Measurements from ENCODE around the gene IGFBP3.

Gene IGFBP3

GRCh38 chr7:45872116-45873034 lies 48.7 kb downstream of the IGFBP3 start:
- no peak for DNase-seq (ENCODE audit: low read depth)

GRCh38 chr7:45869426-45869825 lies 51.6 kb downstream of the IGFBP3 start:
- no peak for DNase-seq (ENCODE audit: low read depth)

GRCh38 chr7:45867471-45867870 lies 53.6 kb downstream of the IGFBP3 start:
- no peak for DNase-seq (ENCODE audit: low read depth)

- DNase-seq (ENCODE audit: low read depth), result no peak
Measured at GRCh38 chr7:45865594-45866410, 55.3 kb downstream of the IGFBP3 start.

GRCh38 chr7:45863715-45864114 lies 57.4 kb downstream of the IGFBP3 start:
- no peak for DNase-seq (ENCODE audit: low read depth)
